H1 (cell line): ENCODE measurements around the gene STAP2. TPM values are rescaled to one million over a fixed set of nuclear protein-coding genes. Genes with fewer than 3 reads are reported as not detected.

Experiments used
- CTCF ChIA-PET: fragments of 300-600 bp; sonication (Branson Sonifier 250); formaldehyde crosslinking; loops from one replicate; lab custom pipeline; 2021; ENCODE audit not compliant: partially characterized antibody; lab: Charles Lee
- POLR2A ChIA-PET: fragments of 300-600 bp; sonication (Branson Sonifier 250); formaldehyde crosslinking; loops from one replicate; lab custom pipeline; 2021; ENCODE audit warnings: inconsistent platforms; ENCODE audit not compliant: partially characterized antibody; lab: Charles Lee
- DNase-seq, 2 experiments: peaks; one replicate each; pipeline versions ENCODE4 v3.0.0 to v3.0.0-alpha.2; 2010 to 2022; ENCODE audit warnings: low spot score in 2 of 2, low read depth in 1 of 2, mixed read lengths in 1 of 2
- FAIRE-seq: peaks from 2 replicates; lab custom pipeline; 2011; peaks lifted over from hg19 to GRCh38; lab: Jason Lieb, UNC
- H2AFZ ChIP-seq: 2 replicates; pipeline ENCODE4 v1.8.1; 2012; ENCODE audit warnings: low read length, inconsistent platforms
- H2AK5ac ChIP-seq: 2 replicates; pipeline ENCODE4 v1.6.1; 2013; ENCODE audit warnings: low read depth, low read length
- H2BK120ac ChIP-seq: replicated peaks from 2 replicates; pipeline ENCODE3; 2013; ENCODE audit warnings: low read depth, low read length, inconsistent platforms
- H2BK12ac ChIP-seq: 2 replicates; pipeline ENCODE4 v1.6.1; 2013; ENCODE audit warnings: low read depth, low read length
- H2BK15ac ChIP-seq: 2 replicates; pipeline ENCODE4 v1.6.1; 2013; ENCODE audit warnings: low read length
- H2BK20ac ChIP-seq: 2 replicates; pipeline ENCODE4 v1.6.1; 2013; ENCODE audit warnings: low read length
- H2BK5ac ChIP-seq: 2 replicates; pipeline ENCODE4 v1.6.1; 2013; ENCODE audit warnings: low read depth, low read length
- H3K14ac ChIP-seq: 2 replicates; pipeline ENCODE4 v1.6.1; 2013; ENCODE audit warnings: inconsistent platforms; ENCODE audit not compliant: insufficient read length
- H3K18ac ChIP-seq: 2 replicates; pipeline ENCODE4 v1.6.1; 2013; ENCODE audit warnings: low read length; ENCODE audit errors: extremely low read depth
- H3K23ac ChIP-seq: 2 replicates; pipeline ENCODE4 v1.6.1; 2013; ENCODE audit warnings: inconsistent platforms; ENCODE audit not compliant: insufficient read length
- H3K23me2 ChIP-seq: 2 replicates; pipeline ENCODE4 v1.6.1; 2013; ENCODE audit warnings: low read depth, low read length
- H3K27ac ChIP-seq: 2 replicates; pipeline ENCODE4 v1.6.1; 2011; ENCODE audit warnings: low read depth, low read length, inconsistent platforms
- H3K27me3 ChIP-seq, 4 experiments: replicated peaks in 1 of 4; 1 replicate in 1 of 4; 2 replicates in 3 of 4; pipeline versions ENCODE4 v1.6.1 to v1.8.1; 2011 to 2013; ENCODE audit warnings: low read length in 3 of 4, mild to moderate bottlenecking in 3 of 4, inconsistent platforms in 2 of 4, mixed read lengths in 2 of 4, moderate library complexity in 1 of 4; ENCODE audit not compliant: control insufficient read depth in 3 of 4, insufficient read depth in 3 of 4; ENCODE audit errors: extremely low read depth in 1 of 4
- H3K36me3 ChIP-seq, 4 experiments: 2 replicates each; pipeline versions ENCODE4 v1.6.1 to v1.8.1; 2011 to 2013; ENCODE audit warnings: mild to moderate bottlenecking in 4 of 4, low read length in 3 of 4, moderate library complexity in 2 of 4, control low read depth in 1 of 4, inconsistent platforms in 1 of 4; ENCODE audit not compliant: insufficient read depth in 4 of 4, control insufficient read depth in 2 of 4
- H3K4ac ChIP-seq: replicated peaks from 2 replicates; pipeline ENCODE3; 2013; ENCODE audit warnings: low read length, low read depth, mixed read lengths, inconsistent platforms; ENCODE audit not compliant: insufficient read length
- H3K4me1 ChIP-seq, 4 experiments: replicated peaks in 1 of 4; 1 replicate in 1 of 4; 2 replicates in 3 of 4; pipeline versions ENCODE4 v1.6.1 to v1.8.1; 2011 to 2013; ENCODE audit warnings: low read length in 3 of 4, inconsistent platforms in 2 of 4, mixed read lengths in 1 of 4; ENCODE audit not compliant: insufficient read depth in 4 of 4, control insufficient read depth in 3 of 4
- H3K4me2 ChIP-seq, 2 experiments: 2 replicates each; pipeline versions ENCODE4 v1.6.1 to v1.8.1; 2011 to 2013; ENCODE audit warnings: low read depth in 2 of 2, low read length in 2 of 2, control low read depth in 1 of 2, inconsistent platforms in 1 of 2, mild to moderate bottlenecking in 1 of 2; ENCODE audit not compliant: insufficient read depth in 1 of 2
- H3K4me3 ChIP-seq, 4 experiments: fragments of 200-600, 300-600 bp in 1 of 4; sonication (generic), shearing (Covaris generic), sonication (Bioruptor Twin) in 1 of 4; 2 replicates each; pipeline versions ENCODE4 v1.5.1 to v1.8.1; 2011 to 2016; ENCODE audit warnings: low read length in 4 of 4, low read depth in 3 of 4, control low read depth in 2 of 4, inconsistent platforms in 2 of 4, mild to moderate bottlenecking in 2 of 4, mixed read lengths in 1 of 4, moderate library complexity in 1 of 4; ENCODE audit not compliant: insufficient read depth in 2 of 4; ENCODE audit errors: extremely low read depth in 1 of 4
- H3K56ac ChIP-seq: replicated peaks from 2 replicates; pipeline ENCODE3; 2013; ENCODE audit warnings: low read depth, mild to moderate bottlenecking, mixed read lengths, low read length, inconsistent platforms; ENCODE audit not compliant: insufficient read length
- H3K79me1 ChIP-seq: 2 replicates; pipeline ENCODE4 v1.6.1; 2013; ENCODE audit warnings: low read depth, low read length, control low read depth
- H3K79me2 ChIP-seq, 2 experiments: 2 replicates each; pipeline versions ENCODE4 v1.6.1 to v1.8.1; 2012 to 2013; ENCODE audit warnings: low read length in 2 of 2, mild to moderate bottlenecking in 2 of 2, inconsistent platforms in 1 of 2; ENCODE audit not compliant: insufficient read depth in 2 of 2, control insufficient read depth in 1 of 2
- H3K9ac ChIP-seq, 4 experiments: replicated peaks in 1 of 4; 1 replicate in 1 of 4; 2 replicates in 3 of 4; pipeline versions ENCODE4 v1.6.1 to v1.8.1; 2011 to 2013; ENCODE audit warnings: low read depth in 3 of 4, low read length in 3 of 4, control low read depth in 2 of 4, mild to moderate bottlenecking in 2 of 4, moderate library complexity in 2 of 4, inconsistent platforms in 1 of 4; ENCODE audit errors: extremely low read depth in 1 of 4
- H3K9me3 ChIP-seq, 2 experiments: 2 replicates each; pipeline versions ENCODE4 v1.6.1 to v1.8.1; 2012 to 2013; ENCODE audit warnings: mild to moderate bottlenecking in 2 of 2, moderate library complexity in 2 of 2, control low read depth in 1 of 2, inconsistent platforms in 1 of 2, low read depth in 1 of 2, low read length in 1 of 2, mixed read lengths in 1 of 2; ENCODE audit not compliant: insufficient read depth in 2 of 2
- H4K20me1 ChIP-seq, 2 experiments: replicated peaks in 1 of 2; 2 replicates each; pipeline versions ENCODE3 to v1.8.1; 2011 to 2013; ENCODE audit warnings: inconsistent platforms in 2 of 2, low read length in 2 of 2, mild to moderate bottlenecking in 1 of 2; ENCODE audit not compliant: insufficient read depth in 2 of 2, control insufficient read depth in 1 of 2
- H4K5ac ChIP-seq: 2 replicates; pipeline ENCODE4 v1.6.1; 2013; ENCODE audit warnings: low read length, low read depth, mixed read lengths, inconsistent platforms; ENCODE audit not compliant: insufficient read length
- H4K8ac ChIP-seq: 2 replicates; pipeline ENCODE4 v1.8.0; 2013; ENCODE audit warnings: mild to moderate bottlenecking, moderate library complexity, low read length, inconsistent platforms; ENCODE audit not compliant: insufficient read depth; ENCODE audit errors: extremely low read depth
- H4K91ac ChIP-seq: replicated peaks from 2 replicates; pipeline ENCODE3; 2013; ENCODE audit warnings: low read length, mixed read lengths, inconsistent platforms; ENCODE audit not compliant: insufficient read length
- KDM5A ChIP-seq: fragments of 200-600 bp; IDR thresholded peaks from 2 replicates; pipeline ENCODE4 v1.7.1; 2012; ENCODE audit warnings: mild to moderate bottlenecking, low read length, inconsistent platforms, mixed read lengths
- NRF1 ChIP-seq: IDR thresholded peaks from 2 replicates; pipeline ENCODE4 v1.6.1; 2011; ENCODE audit warnings: mild to moderate bottlenecking, low read depth, low read length, improper control_type of control experiment
- WGBS, 2 experiments: shearing (Covaris generic) in 1 of 2; methylation state at CpG; one replicate each; pipeline versions ENCODE4 v1.1.6 to v1.1.7; 2013 to 2015; ENCODE audit warnings: low lambda C conversion rate in 2 of 2, mixed read lengths in 2 of 2, inconsistent platforms in 1 of 2, low coverage in 1 of 2, missing lambda C conversion rate in 1 of 2; ENCODE audit not compliant: insufficient replicate concordance in 2 of 2, insufficient coverage in 1 of 2, insufficient read length in 1 of 2; ENCODE audit errors: extremely low coverage in 1 of 2, missing lambda C conversion rate in 1 of 2; 5-methylcytosine and 5-hydroxymethylcytosine counted together
- polyA plus RNA-seq, 7 experiments: library from polyadenylated mRNA; depleted of rRNA in 3 of 7; stranded (reverse) in 5 of 7; unstranded in 2 of 7; fragments of >200 nt in 5 of 7; fragments of 200-250 nt in 2 of 7; gene quantifications; 1 replicate in 5 of 7; 2 replicates in 1 of 7; 4 replicates in 1 of 7; pipeline versions ENCODE4 v1.2.1 to v1.2.3, GENCODE V29; 2011 to 2013; ENCODE audit warnings: missing spikeins in 2 of 7, mixed read lengths in 2 of 7
- total RNA-seq: library from RNA; stranded (reverse); fragmentation: NEBNext Ultra II Directional; extraction: Animal tissue kit (Norgen Biotek cat#: 25700); gene quantifications from 2 replicates; pipeline ENCODE4 v1.2.1, GENCODE V29; 2021

The STAP2 gene
- total and polyA plus RNA-seq, 2 of the 8 experiments (the other 6 are each of a cell fraction or from before 2014, with no cell fraction given), result 15.3 to 37.3 TPM

DNA sequence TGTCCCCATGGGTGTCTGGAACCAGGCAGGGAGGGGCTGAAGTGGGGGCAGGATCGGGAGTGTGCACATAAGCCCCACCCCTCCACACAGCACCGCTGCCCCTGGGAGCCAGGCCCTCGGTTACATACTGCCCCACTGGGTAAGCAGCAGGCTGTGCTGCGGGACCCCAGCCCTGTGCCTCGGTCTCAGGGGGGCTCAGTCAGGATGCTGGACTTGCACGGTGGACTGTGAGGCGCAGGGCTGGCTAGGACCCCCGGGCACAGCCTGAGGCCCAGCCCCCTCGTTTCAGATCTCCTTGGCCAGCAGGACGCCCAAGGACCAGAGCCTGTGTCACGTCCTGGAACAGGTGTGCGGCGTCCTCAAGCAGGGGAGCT, 21.0 kb upstream of the STAP2 start:
- H3K79me2 ChIP-seq, result no peaks in the 10 kb centered on the region
- no peak overlapping the region for H3K18ac ChIP-seq
- H4K91ac ChIP-seq, result no peak overlapping the region
- no peak overlapping the region for H4K8ac ChIP-seq
- no peak overlapping the region; the same call in 1 of the 2 replicates for H2BK5ac ChIP-seq
- no peaks in the 10 kb centered on the region for H3K9me3 ChIP-seq
- H2BK20ac ChIP-seq, result no peak overlapping the region
- H3K4me1 ChIP-seq, result peaks cover 0 to 12% (median 2%) of the 10 kb centered on the region in 4 experiments; a peak in 2 of 7 replicates
- H3K4me2 ChIP-seq, result no peak overlapping the region
- 96% methylated on average over 13 of the region's 13 CpGs; no CpG with 5 or more reads in 1 of the 2 experiments for WGBS, 2 experiments
- FAIRE-seq, result no peak
- POLR2A ChIA-PET, result interaction anchor here (0.5 to 13.0 kb wide), 6 partner anchors 14 to 426 kb away, joined by 3 to 72 read pairs (median 4); partner anchors contain the start of gene MPND
- H3K36me3 ChIP-seq, result peaks cover 3 to 16% (median 11%) of the 10 kb centered on the region in 4 experiments; a peak in 6 of 8 replicates
- no peak overlapping the region for H2BK15ac ChIP-seq
- CTCF ChIA-PET, result interaction anchor here (1.0 to 3.4 kb wide), 7 partner anchors 11 to 164 kb away, joined by 3 to 28 read pairs (median 4); no protein-coding TSS in a partner anchor
- H2AFZ ChIP-seq, result no peak overlapping the region
- H3K9ac ChIP-seq, result no peak overlapping the region
- no peak overlapping the region for H3K23ac ChIP-seq
- no peak overlapping the region for H3K56ac ChIP-seq
- no peaks in the 10 kb centered on the region for H3K79me1 ChIP-seq
- H2BK120ac ChIP-seq, result no peak overlapping the region
- no peak overlapping the region for H3K14ac ChIP-seq
- H4K5ac ChIP-seq, result no peak overlapping the region
- H2BK12ac ChIP-seq, result no peak overlapping the region
- no peak overlapping the region; the same call in 1 of the 2 replicates for H3K27ac ChIP-seq
- H4K20me1 ChIP-seq, result peaks cover 4 to 17% of the 10 kb centered on the region in 2 experiments
- H3K4ac ChIP-seq, result no peak overlapping the region
- no peaks in the 10 kb centered on the region for H3K23me2 ChIP-seq
- H3K4me3 ChIP-seq, result no peak overlapping the region
- no peak overlapping the region for H2AK5ac ChIP-seq
- DNase-seq, result no peak
- no peaks in the 10 kb centered on the region for H3K27me3 ChIP-seq
- TF ChIP-seq KDM5A (no peak), NRF1 (no peak)
